H9 (cell line): Measurements from ENCODE around the gene KREMEN1. TPM values are rescaled to one million over a fixed set of nuclear protein-coding genes. Genes with fewer than 3 reads are reported as not detected.

ENCODE experiments used
- DNase-seq: peaks from one replicate; pipeline ENCODE4 v3.0.0-alpha.2; 2017
- H2AFZ ChIP-seq: one replicate; pipeline ENCODE4 v1.6.1; 2013; ENCODE audit warnings: mild to moderate bottlenecking, low read length, control low read depth, moderate library complexity
- H2AK5ac ChIP-seq: 2 replicates; pipeline ENCODE4 v1.6.1; 2013; ENCODE audit warnings: low read length, control low read depth, mixed read lengths; ENCODE audit not compliant: insufficient read length
- H2BK120ac ChIP-seq: one replicate; pipeline ENCODE4 v1.6.1; 2013; ENCODE audit warnings: low read depth, mild to moderate bottlenecking, low read length, control low read depth, inconsistent platforms; ENCODE audit not compliant: poor library complexity, severe bottlenecking
- H2BK12ac ChIP-seq: 2 replicates; pipeline ENCODE4 v1.6.1; 2013; ENCODE audit warnings: low read length, control low read depth, mixed read lengths, low read depth; ENCODE audit not compliant: insufficient read length
- H2BK15ac ChIP-seq: 2 replicates; pipeline ENCODE4 v1.6.1; 2013; ENCODE audit warnings: low read depth, low read length, control low read depth
- H2BK20ac ChIP-seq: one replicate; pipeline ENCODE4 v1.6.1; 2013; ENCODE audit warnings: low read depth, mild to moderate bottlenecking, low read length, control low read depth, inconsistent platforms; ENCODE audit not compliant: poor library complexity, severe bottlenecking
- H2BK5ac ChIP-seq: 2 replicates; pipeline ENCODE4 v1.6.1; 2013; ENCODE audit warnings: low read length, control low read depth, mixed read lengths; ENCODE audit not compliant: insufficient read length
- H3K14ac ChIP-seq: 2 replicates; pipeline ENCODE4 v1.6.1; 2013; ENCODE audit warnings: low read length, control low read depth; ENCODE audit not compliant: insufficient read depth
- H3K18ac ChIP-seq: 2 replicates; pipeline ENCODE4 v1.6.1; 2013; ENCODE audit warnings: low read depth, mild to moderate bottlenecking, mixed read lengths, low read length, control low read depth; ENCODE audit not compliant: insufficient read length
- H3K23ac ChIP-seq: 2 replicates; pipeline ENCODE4 v1.6.1; 2013; ENCODE audit warnings: low read length, control low read depth, mixed read lengths, low read depth; ENCODE audit not compliant: insufficient read length
- H3K23me2 ChIP-seq: 2 replicates; pipeline ENCODE4 v1.6.1; 2013; ENCODE audit warnings: low read depth, mild to moderate bottlenecking, mixed read lengths, low read length, control low read depth; ENCODE audit not compliant: insufficient read length, poor library complexity, severe bottlenecking
- H3K27ac ChIP-seq: 2 replicates; pipeline ENCODE4 v1.5.1; 2013; ENCODE audit warnings: low read length, control low read depth, mixed read lengths, low read depth; ENCODE audit not compliant: insufficient read length
- H3K27me3 ChIP-seq: 2 replicates; pipeline ENCODE4 v1.6.1; 2013; ENCODE audit warnings: low read length, control low read depth, inconsistent platforms; ENCODE audit not compliant: insufficient read depth
- H3K4ac ChIP-seq: 2 replicates; pipeline ENCODE4 v1.6.1; 2013; ENCODE audit warnings: low read depth, mild to moderate bottlenecking, control low read depth, inconsistent platforms, low read length, moderate library complexity
- H3K4me1 ChIP-seq: 2 replicates; pipeline ENCODE4 v1.6.1; 2013; ENCODE audit warnings: low read length, control low read depth, inconsistent platforms; ENCODE audit not compliant: insufficient read depth
- H3K4me2 ChIP-seq: 2 replicates; pipeline ENCODE4 v1.6.1; 2013; ENCODE audit warnings: low read length, control low read depth, mixed read lengths; ENCODE audit not compliant: insufficient read length, insufficient read depth
- H3K56ac ChIP-seq: 2 replicates; pipeline ENCODE4 v1.6.1; 2013; ENCODE audit warnings: low read depth, mild to moderate bottlenecking, mixed read lengths, low read length, control low read depth; ENCODE audit not compliant: insufficient read length
- H3K79me1 ChIP-seq: 2 replicates; pipeline ENCODE4 v1.6.1; 2013; ENCODE audit warnings: low read depth, mild to moderate bottlenecking, moderate library complexity, low read length, control low read depth, inconsistent platforms; ENCODE audit not compliant: insufficient read depth, poor library complexity, severe bottlenecking
- H3K79me2 ChIP-seq: 2 replicates; pipeline ENCODE4 v1.6.1; 2013; ENCODE audit warnings: low read length, control low read depth, inconsistent platforms; ENCODE audit not compliant: insufficient read depth
- H3K9ac ChIP-seq: 2 replicates; pipeline ENCODE4 v1.6.1; 2013; ENCODE audit warnings: low read length, control low read depth, mixed read lengths; ENCODE audit not compliant: insufficient read length; ENCODE audit errors: extremely low read depth
- H3K9me3 ChIP-seq: one replicate; pipeline ENCODE4 v1.6.1; 2013; ENCODE audit warnings: low read depth, low read length, inconsistent platforms; ENCODE audit not compliant: control insufficient read depth
- H3T11ph ChIP-seq: one replicate; pipeline ENCODE4 v1.6.1; 2013; ENCODE audit warnings: mild to moderate bottlenecking, low read length, control low read depth, inconsistent platforms
- H4K20me1 ChIP-seq: one replicate; pipeline ENCODE4 v1.6.1; 2013; ENCODE audit not compliant: control insufficient read depth, insufficient read length, insufficient read depth
- H4K5ac ChIP-seq: 2 replicates; pipeline ENCODE4 v1.6.1; 2013; ENCODE audit warnings: low read depth, mild to moderate bottlenecking, mixed read lengths, low read length, control low read depth; ENCODE audit not compliant: insufficient read length
- H4K8ac ChIP-seq: replicated peaks from 2 replicates; pipeline ENCODE4 v1.6.1; 2013; ENCODE audit warnings: low read length, control low read depth, mixed read lengths, low read depth; ENCODE audit not compliant: insufficient read length
- H4K91ac ChIP-seq: 2 replicates; pipeline ENCODE4 v1.6.1; 2013; ENCODE audit warnings: low read depth, mild to moderate bottlenecking, moderate library complexity, mixed read lengths, low read length, control low read depth; ENCODE audit not compliant: insufficient read length
- H3K27ac Mint-ChIP-seq, 3 experiments: 2 replicates in 2 of 3; 3 replicates in 1 of 3; pipeline ENCODE4 v1.8.0; 2020 to 2021; ENCODE audit warnings: mixed read lengths in 3 of 3, mild to moderate bottlenecking in 1 of 3, moderate library complexity in 1 of 3
- H3K27me3 Mint-ChIP-seq: 2 replicates; pipeline ENCODE4 v1.8.0; 2021; ENCODE audit warnings: low read depth, mild to moderate bottlenecking, moderate library complexity, mixed read lengths
- H3K36me3 Mint-ChIP-seq, 3 experiments: 2 replicates in 2 of 3; 3 replicates in 1 of 3; pipeline ENCODE4 v1.8.0; 2020 to 2021; ENCODE audit warnings: low read depth in 3 of 3, mixed read lengths in 3 of 3; ENCODE audit not compliant: insufficient read depth in 1 of 3
- H3K4me1 Mint-ChIP-seq, 2 experiments: 2 replicates each; pipeline ENCODE4 v1.8.0; 2020; ENCODE audit warnings: mixed read lengths in 2 of 2
- H3K4me3 Mint-ChIP-seq, 2 experiments: 2 replicates in 1 of 2; 3 replicates in 1 of 2; pipeline ENCODE4 v1.8.0; 2020 to 2021; ENCODE audit warnings: mild to moderate bottlenecking in 2 of 2, mixed read lengths in 2 of 2, moderate library complexity in 1 of 2
- H3K9me3 Mint-ChIP-seq, 2 experiments: 2 replicates in 1 of 2; 3 replicates in 1 of 2; pipeline ENCODE4 v1.8.0; 2020; ENCODE audit warnings: mild to moderate bottlenecking in 2 of 2, mixed read lengths in 2 of 2, moderate library complexity in 1 of 2
- CTCF ChIP-seq: fragments of 200-600 bp; sonication (generic); conservative IDR thresholded peaks from 3 replicates; pipeline ENCODE4 v1.8.0; 2021; ENCODE audit warnings: antibody characterized with exemption, mild to moderate bottlenecking
- WGBS: extraction: QIAGEN DNeasy Blood & Tissue Kit; methylation state at CpG from one replicate; pipeline ENCODE4 v1.1.7; 2013; ENCODE audit warnings: missing lambda C conversion rate, low lambda C conversion rate, mixed read lengths; ENCODE audit not compliant: insufficient read length; ENCODE audit errors: extremely low coverage; 5-methylcytosine and 5-hydroxymethylcytosine counted together
- total RNA-seq: library from RNA; stranded (reverse); gene quantifications from 2 replicates; pipeline ENCODE4 v1.2.1, GENCODE V29; 2021

The KREMEN1 gene
- total RNA-seq, 1 experiment from 2014 or later, result 2.4 TPM

DNA sequence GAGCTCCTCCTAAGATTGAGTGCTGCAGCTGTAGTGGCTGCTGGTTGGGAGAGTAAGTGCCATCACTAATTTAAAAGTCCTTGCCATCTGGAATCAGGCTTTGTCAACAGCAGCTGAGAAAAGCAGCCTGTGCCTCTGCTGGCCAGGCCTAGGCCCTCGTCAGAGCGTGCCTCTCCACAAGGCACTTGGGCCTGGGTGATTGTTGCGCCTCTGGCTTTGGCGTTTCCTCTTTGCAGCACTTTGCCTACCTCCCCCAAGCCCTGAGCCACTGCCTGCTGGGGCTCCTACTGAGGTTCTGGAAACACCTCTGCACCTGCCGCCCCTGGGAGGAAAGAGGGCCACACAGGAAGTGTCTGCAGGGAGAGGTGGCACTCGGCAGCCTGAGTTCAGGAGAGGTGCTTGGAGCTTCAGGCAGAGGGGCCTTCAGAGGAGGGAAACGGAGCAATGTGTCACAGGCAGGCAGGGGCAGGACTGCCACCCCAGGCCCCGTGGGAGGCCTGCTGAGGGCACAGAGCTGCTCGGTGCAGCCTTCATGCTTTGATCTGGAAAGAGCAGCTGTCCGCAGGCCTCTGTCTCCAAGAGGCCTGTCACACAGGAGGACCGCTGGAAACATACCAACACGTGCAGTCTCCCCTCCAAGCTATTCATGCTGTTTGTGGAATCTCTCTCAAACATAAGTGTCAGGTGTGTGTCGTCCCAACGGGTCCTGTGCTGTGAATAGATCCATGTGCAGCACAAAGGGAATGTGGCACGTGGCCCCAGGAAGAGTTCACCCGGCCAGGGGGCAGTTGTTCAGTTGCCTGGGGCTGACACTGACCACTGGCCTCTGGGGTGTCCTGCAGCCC is 71.3 kb downstream of the KREMEN1 start:
- no peak overlapping the region for H3K56ac ChIP-seq
- TF ChIP-seq CTCF, result no peak
- H3K79me1 ChIP-seq, result no peaks in the 10 kb centered on the region
- H3K27ac ChIP-seq, result no peak overlapping the region
- H2BK20ac ChIP-seq, result no peak overlapping the region
- no peak overlapping the region for H2AFZ ChIP-seq
- no peak overlapping the region for H2BK5ac ChIP-seq
- H2BK120ac ChIP-seq, result no peak overlapping the region
- H3K18ac ChIP-seq, result no peak overlapping the region
- no peaks in the 10 kb centered on the region for H3K23me2 ChIP-seq
- H3K27me3 ChIP-seq, result no peaks in the 10 kb centered on the region
- no peak overlapping the region for H4K5ac ChIP-seq
- Mint-ChIP-seq H3K27ac (peak overlapping the region in 1 of 3 experiments; percentile 31; a peak in 1 of 7 replicates), H3K4me3 (no peak overlapping the region), H3K9me3 (no peaks in the 10 kb centered on the region), H3K27me3 (no peaks in the 10 kb centered on the region; the same call in 1 of the 2 replicates), H3K36me3 (peaks cover 0 to 3% (median 0%) of the 10 kb centered on the region in 3 experiments; a peak in 2 of 7 replicates), H3K4me1 (peaks cover 38 to 45% of the 10 kb centered on the region in 2 experiments)
- H3T11ph ChIP-seq, result no peak overlapping the region
- H3K4ac ChIP-seq, result no peak overlapping the region
- no peak overlapping the region for H3K23ac ChIP-seq
- peaks cover 11% of the 10 kb centered on the region; the same call in 1 of the 2 replicates for H3K4me1 ChIP-seq
- no peak overlapping the region for H4K91ac ChIP-seq
- no peaks in the 10 kb centered on the region for H4K20me1 ChIP-seq
- H4K8ac ChIP-seq, result no peak overlapping the region
- no peak overlapping the region for H2BK12ac ChIP-seq
- H3K79me2 ChIP-seq, result no peaks in the 10 kb centered on the region
- no CpG with 5 or more reads among the region's 16 CpGs for WGBS
- DNase-seq, result no peak
- no peaks in the 10 kb centered on the region for H3K9me3 ChIP-seq
- H3K4me2 ChIP-seq, result no peak overlapping the region
- no peak overlapping the region for H3K9ac ChIP-seq
- no peak overlapping the region; the same call in 1 of the 2 replicates for H3K14ac ChIP-seq
- H2AK5ac ChIP-seq, result no peak overlapping the region
- H2BK15ac ChIP-seq, result no peak overlapping the region
